SK-N-DZ (cell line): Measurements from ENCODE around the gene APOBEC3H. TPM values are rescaled to one million over a fixed set of nuclear protein-coding genes. Genes with fewer than 3 reads are reported as not detected.
"Not testable (repeated sequence)": the region's sequence is repeated elsewhere in the genome, so short reads cannot be mapped to it uniquely, and the experiment has no call there.

Source experiments
- DNase-seq: peaks from one replicate; pipeline ENCODE4 v3.0.0-alpha.2; 2015; ENCODE audit warnings: low spot score
- polyA plus RNA-seq, 2 experiments: library from polyadenylated mRNA; depleted of rRNA; stranded (reverse); fragments of >200 nt; gene quantifications; 2 replicates each; pipeline ENCODE4 v1.2.3, GENCODE V29; 2014

APOBEC3H gene
- polyA plus RNA-seq (2014; cell fraction: cytosol; rRNA removed): not detected in 2 replicates
- polyA plus RNA-seq (2014; cell fraction: nucleus; rRNA removed): not detected in 2 replicates

DNA sequence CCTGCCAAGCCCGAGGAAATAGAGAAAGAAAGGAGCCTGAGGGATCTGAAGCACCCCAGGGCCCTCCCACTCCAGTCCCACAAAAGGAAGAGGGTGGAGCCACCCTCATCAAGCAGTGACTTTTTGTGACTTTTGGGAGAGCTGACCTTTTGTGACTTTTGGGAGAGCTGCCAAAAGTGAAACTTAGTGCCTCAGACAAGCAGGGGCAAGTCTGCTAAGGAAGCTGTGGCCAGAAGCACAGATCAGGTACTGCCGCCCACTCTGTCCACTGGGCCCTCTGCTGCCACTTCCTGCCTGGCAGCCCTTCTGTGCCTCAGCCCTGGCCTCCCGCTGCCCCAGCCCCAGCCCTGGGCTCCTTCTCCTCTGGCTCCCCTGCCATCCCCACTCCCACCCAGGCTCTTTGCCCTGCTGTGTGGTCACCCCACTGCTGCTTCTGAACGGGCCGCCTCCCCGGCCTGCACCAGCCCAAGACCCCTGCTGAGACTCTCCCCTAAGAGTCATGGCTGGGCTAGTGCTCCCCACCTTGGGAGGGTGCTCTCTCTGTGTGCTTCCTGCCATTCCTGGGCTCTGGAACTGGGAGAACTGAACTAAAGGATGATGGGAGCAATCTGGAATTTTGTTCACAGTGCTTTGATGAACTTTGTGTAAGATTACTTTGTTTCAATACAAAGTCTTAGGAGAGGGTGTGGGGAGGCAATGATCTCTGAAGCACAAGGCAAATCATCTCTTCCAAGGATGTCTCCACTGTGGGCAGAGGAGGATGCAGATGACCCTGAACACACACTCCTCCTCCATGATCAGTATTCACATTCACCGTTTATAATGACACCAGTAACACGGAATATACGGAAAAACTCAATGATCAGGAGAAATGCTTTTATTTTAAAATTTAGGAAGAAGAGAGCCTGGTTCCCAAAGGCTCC lies at the start of gene APOBEC3H:
Gene APOBEC3H, plus strand, starts transcription at position 147 of the 923 bp plus-strand sequence. CDS start 3,035 bp downstream, outside the sequence.
- no peak for DNase-seq

DNA sequence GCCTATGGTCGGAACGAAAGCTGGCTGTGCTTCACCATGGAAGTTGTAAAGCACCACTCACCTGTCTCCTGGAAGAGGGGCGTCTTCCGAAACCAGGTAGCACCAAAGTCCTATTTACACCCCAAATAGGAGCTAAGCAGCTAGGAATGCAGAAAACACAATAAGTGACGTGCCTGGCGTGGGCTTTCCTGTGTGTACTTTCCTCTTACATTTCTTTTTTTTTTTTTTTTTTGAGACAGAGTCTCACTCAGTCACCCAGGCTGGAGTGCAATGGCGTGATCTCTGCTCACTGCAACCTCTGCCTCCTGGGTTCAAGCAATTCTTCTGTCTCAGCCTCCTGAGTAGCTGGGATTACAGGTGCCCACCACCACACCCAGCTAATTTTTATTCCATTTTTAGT lies 47.6 kb upstream of the APOBEC3H start:
- DNase-seq: not testable (repeated sequence)

DNA sequence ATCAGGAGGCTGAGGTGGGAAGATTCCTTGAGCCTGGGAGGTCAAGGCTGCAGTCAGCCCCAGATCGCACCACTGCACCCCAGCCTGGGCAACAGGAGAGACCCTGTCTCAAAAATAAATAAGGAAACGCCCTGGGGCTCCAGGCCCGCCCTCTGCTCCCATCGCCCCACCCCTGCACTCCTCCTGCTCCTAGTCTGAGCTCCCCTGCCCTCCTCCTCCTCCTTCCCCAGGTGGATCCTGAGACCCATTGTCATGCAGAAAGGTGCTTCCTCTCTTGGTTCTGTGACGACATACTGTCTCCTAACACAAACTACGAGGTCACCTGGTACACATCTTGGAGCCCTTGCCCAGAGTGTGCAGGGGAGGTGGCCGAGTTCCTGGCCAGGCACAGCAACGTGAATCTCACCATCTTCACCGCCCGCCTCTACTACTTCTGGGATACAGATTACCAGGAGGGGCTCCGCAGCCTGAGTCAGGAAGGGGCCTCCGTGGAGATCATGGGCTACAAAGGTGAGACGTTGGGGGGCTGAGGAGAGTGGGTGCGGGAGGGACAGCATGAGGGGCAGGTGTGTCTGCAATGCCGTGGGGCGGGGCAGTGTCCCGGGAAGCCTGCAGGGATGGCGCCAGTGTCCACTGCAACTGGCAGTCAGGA lies 45.1 kb upstream of the APOBEC3H start:
- not testable (repeated sequence) for DNase-seq

DNA sequence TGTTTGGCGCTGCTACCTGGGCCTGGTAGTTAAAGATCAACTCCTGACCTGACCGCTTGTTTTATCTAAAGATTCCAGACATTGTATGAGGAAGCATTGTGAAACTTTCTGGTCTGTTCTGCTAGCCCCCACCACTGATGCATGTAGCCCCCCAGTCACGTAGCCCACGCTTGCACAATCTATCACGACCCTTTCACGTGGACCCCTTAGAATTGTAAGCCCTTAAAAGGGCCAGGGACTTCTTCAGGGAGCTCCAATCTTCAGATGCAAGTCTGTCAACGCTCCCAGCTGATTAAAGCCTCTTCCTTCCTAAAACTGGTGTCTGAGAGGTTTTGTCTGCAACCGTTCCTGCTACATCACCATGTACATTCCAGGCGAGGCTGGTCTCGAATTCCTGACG lies 41.4 kb upstream of the APOBEC3H start:
- DNase-seq: no peak

DNA sequence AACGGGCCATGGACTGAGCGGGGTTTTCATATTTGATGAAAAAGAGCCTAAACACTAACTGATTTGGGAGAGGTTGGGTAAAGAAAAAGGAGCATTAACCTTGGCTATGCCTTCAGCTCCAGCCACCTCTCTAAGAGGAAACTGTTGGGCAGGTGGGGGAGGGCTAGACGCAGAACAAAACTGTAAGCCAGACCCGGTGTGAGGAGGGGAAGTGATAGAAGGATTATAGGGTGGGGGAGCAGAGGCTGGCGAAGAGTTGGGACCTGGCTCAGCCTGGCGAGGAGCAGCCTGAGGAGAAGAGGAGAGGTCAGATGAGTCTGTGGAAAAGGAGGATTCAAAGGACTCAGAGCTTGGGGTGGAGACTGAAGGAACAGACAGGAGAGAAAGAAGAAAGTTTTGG lies 35.8 kb upstream of the APOBEC3H start:
- not testable (repeated sequence) for DNase-seq

DNA sequence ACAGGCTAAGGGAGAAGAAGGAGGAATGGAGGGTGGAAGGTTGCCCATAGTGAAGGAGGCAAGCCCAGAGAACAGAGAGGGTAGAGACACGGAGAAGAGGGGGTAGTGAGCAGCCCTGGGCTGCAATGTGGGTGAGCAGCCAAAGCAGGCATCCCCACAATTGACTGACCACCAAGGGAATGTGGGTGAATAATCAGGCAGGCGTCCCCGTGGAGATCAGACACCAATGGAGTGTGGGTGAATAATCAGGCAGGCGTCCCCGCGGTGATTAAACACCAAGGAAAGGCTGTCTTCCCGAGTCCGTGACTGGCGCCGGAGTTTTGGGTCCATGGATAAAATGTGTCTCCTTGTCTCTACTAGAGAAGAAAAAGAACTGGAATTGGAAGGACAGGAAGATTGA lies 35.1 kb upstream of the APOBEC3H start:
- not testable (repeated sequence) for DNase-seq

DNA sequence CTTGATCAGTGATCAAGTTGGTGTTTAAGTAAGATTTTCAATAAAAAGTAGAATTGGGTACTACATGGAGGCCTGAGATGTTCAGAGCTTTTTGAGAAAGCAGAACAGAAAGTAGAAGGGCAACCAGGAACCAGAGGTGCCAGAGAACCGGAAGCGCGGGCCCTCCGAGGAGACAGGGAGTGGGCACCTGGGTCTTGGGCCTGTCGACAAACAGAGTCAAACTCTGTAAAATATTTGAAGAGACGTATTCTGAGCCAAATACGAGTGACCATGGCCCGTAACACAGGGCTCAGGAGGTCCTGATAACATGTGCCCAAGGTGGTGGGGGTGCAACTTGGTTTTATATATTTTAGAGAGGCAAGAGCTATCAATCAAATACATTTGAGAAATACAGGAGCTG lies 33.1 kb upstream of the APOBEC3H start:
- DNase-seq: not testable (repeated sequence)

DNA sequence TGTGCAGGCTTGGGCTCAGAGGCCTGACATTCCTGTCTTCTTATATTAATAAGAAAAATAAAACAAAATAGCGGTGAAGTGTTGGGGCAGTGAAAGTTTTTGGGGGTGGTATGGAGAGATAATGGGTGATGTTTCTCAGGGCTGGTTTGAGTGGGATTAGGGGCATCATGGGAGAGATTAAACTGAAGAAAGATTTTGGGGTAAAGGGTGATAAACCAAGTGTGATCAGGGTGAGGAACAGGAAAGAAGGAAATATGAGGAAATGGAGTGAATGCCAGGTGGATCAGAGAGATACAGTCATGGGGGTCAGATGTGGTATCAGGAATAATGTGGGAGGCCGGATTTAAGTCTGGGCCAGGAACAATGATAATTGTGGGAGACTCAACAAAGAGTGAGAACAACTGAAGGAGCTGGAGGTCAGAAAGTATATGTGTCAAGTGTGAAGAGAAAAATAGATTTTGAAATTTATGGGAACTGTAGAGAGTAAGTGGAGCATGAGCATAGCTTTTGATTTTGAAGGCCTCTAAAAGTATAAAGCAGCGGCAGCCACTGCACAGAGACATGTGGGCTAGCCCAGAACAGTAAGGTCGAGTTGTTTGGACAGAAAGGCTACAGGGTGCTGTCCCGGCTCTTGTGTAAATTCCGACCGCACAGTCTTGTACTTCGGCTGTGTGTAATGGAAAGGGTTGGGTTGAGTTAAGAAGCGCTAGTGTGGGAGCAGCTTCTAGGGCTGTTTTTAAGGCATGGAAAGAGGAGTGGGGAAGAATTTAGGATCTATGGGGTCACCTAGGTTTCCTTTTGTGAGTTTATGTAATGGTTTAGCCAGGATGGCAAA lies 30.4 kb upstream of the APOBEC3H start:
- DNase-seq: not testable (repeated sequence)

DNA sequence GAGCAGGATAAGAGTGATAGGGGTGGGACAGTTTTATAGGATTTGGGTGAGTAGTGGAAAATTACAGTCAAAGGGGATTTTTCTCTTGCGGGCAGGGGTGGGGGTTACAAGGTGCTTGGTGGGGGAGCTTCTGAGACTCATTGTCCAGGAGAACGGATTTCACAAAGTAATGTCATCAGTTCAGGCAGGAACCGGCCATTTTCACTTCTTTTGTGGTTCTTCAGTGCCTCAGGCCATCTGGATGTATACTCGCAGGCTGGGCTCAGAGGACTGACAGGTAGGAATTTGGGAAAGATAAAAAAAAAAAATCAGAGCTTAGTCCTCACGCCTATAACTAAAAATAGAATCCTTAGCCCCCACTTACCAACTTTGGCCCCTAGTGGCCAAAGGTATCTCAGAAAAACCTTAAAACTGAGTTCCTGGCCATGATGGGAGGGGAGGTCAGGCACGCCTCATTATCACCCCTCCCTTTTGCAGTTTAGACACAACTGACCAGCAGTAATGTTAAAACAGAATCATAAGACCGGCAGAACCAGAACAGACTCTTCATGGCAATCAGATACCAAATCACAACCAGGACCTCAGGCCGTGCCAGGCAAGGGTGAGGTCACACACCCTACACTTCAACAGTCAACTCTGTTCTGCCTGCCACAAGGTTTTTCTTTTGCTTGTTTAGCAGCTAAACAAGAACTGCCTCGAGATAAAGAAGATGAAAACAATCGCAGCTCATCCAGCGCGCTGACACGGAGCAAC lies 28.8 kb upstream of the APOBEC3H start:
- DNase-seq: no peak

DNA sequence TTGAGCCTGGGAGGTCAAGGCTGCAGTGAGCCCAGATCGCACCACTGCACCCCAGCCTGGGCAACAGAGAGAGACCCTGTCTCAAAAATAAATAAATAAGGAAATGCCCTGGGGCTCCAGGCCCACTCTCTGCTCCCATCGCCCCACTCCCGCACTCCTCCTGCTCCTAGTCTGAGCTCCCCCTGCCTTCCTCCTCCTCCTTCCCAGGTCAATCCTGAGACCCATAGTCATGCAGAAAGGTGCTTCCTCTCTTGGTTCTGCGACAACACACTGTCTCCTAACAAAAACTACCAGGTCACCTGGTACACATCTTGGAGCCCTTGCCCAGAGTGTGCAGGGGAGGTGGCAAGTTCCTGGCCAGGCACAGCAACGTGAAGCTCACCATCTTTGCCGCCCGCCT lies 26.9 kb upstream of the APOBEC3H start:
- no peak for DNase-seq

DNA sequence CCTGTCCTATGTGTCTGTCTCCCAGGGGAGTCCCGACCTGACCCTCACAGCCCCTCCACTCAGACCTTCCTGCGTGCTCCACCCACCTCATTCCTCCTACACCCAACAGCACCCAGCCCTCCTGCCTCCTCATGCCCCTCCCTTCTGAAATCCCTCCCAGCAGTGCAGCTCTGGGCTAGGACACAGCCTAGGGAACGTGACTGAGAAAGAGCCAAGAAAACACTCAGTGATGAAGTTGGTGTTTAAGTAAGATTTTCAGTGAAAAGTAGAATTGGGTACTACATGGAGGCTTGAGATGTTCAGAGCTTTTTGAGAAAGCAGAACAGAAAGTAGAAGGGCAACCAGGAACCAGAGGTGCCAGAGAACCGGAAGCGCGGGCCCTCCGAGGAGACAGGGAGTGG lies 24.5 kb upstream of the APOBEC3H start:
- DNase-seq: not testable (repeated sequence)

DNA sequence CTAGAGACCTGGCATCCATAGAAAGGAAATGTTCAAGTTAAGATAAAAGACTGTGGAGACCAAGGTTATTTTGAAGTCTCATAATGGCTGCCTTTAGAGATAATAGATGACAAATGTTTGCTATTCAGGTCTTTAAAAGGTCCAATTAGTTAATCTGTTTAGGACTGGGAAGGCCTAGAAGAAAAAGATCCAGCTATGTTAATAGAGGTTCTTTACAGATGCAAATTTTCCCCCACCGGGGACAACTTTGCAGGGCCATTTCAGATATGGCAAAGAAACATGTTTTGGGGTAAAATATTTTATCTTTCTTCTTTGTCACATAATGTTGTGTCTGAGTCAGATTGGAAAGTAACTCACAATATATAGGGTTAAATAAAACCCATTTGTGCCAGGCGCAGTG lies 23.1 kb upstream of the APOBEC3H start:
- DNase-seq: no peak

DNA sequence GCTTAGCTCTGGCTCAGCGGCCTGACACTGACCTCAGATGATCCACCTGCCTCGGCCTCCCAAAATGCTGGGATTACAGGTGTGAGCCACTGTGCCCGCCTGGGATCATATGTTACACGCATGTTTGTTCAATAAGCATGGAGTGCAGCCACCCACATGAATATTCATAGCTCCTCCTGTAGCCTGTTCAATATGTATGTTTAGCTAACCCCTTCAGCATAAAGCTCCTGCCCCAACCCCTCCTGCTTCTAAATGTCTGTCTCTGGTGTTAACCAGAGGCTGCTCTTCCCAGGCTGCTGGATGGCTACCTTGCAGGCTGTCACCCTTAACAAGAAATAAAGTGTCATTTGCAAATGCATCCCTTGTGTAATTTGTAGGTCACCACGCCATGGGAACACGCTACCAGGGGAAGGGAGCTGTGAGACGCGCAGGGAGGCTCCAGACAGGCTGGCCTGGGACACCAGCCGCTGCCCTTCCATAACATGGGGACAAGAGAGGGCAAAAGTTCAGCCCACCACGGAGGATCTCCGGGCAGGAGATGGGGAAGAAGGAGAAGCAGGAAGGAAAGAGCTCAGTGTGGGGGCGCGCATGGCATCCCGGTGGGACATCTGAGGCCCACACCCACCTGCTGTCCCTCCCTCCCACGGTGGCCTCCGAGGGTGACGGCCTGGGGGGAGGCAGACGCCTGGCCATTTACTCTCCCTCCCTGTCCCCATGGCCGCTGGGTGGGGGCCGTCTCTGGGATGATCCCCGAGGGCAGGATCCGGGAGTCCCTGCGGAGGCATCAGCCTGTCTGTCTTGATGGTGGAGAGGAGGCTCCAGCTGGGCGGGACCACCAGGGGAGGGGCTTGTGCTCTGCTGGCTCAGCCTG lies 20.7 kb upstream of the APOBEC3H start:
- not testable (repeated sequence) for DNase-seq

DNA sequence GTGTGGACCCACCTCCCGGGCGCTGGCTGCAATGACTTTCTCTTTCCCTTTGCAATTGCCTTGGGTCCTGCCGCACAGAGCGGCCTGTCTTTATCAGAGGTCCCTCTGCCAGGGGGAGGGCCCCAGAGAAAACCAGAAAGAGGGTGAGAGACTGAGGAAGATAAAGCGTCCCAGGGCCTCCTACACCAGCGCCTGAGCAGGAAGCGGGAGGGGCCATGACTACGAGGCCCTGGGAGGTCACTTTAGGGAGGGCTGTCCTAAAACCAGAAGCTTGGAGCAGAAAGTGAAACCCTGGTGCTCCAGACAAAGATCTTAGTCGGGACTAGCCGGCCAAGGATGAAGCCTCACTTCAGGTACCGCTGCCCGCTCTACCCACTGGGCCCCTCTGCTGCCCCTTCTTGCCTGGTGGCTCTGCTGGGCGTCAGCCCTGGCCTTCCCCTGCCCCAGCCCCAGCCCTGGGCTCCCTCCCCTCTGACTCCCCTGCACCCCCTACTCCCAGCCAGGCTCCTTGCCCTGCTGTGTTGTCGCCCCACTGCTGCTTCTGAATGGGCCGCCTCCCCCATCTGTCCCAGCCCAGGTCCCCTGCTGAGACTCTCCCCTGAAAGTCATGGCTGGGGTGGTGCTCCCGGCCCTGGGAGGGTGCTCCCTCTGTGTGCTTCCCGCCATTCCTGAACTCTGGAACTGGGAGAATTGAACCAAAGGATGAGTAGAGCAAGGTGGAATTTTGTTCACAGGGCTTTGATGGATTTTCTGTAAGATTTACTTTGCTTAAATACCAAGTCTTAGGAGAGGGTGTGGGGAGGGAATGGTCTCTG lies 19.8 kb upstream of the APOBEC3H start, which contains the start of gene APOBEC3G:
Gene APOBEC3G, plus strand, starts transcription at position 250 of the 815 bp plus-strand sequence. Its CDS starts 87 bp downstream, at position 337.
- DNase-seq: not testable (repeated sequence)

DNA sequence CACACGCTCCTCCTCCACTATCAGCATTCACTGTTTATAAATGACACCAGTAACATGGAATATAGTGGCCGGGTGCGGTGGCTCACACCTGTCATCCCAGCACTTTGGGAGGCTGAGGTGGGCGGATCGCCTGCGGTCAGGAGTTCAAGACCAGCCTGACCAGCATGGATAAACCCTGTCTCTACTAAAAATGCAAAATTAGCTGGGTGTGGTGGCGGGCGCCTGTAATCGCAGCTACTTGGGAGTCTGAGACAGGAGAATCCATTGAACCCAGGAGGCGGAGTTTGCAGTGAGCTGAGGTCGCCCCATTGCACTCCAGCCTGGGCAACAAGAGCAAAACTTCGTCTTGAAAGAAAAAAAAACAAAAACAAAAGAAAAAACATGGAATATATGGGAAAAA lies 19.1 kb upstream of the APOBEC3H start:
- DNase-seq: not testable (repeated sequence)

DNA sequence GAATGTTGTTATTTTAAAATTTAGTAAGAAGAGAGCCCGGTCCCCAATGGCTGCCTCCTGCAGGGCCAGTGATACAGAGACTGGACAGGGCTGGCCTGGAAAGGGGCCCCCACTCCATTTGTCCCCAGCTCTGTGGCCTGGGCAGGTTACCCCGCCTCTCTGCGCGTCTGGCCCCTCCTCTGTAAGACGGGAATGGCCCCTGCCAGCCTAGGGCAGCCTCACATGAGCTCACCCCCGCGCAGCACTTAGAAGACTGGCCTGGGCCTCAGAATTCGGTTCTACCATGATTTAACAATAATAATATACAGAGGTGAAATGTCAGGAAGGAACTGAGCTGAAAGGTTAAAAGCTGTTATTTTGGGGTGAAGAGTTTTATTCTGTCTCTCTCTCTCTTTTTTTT lies 18.7 kb upstream of the APOBEC3H start:
- DNase-seq: no peak

DNA sequence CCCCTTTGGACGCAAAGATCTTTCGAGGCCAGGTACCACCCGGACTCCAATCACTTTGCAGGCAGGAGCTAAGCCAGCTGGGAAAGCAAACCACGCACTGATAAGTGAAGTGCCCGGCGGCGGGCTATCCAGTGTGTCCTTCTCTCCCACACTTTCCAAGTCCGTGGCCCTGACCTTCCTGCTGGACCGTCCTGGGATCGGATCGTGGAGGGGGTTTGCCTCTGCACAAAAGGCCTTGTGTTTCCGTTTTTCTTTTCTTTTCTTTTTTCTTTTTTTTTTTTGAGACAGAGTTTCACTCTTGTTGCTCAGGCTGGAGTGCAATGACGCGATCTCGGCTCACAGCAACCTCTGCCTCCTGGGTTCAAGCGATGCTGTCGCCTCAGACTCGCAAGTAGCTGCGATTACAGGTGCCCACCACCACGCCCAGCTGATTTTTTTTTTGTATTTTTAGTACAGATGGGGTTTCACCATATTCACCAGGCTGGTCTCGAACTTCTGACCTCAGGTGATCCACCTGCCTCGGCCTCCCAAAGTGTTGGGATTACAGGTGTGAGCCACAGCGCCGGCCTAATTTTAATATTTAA lies 17.9 kb upstream of the APOBEC3H start:
- DNase-seq: not testable (repeated sequence)

DNA sequence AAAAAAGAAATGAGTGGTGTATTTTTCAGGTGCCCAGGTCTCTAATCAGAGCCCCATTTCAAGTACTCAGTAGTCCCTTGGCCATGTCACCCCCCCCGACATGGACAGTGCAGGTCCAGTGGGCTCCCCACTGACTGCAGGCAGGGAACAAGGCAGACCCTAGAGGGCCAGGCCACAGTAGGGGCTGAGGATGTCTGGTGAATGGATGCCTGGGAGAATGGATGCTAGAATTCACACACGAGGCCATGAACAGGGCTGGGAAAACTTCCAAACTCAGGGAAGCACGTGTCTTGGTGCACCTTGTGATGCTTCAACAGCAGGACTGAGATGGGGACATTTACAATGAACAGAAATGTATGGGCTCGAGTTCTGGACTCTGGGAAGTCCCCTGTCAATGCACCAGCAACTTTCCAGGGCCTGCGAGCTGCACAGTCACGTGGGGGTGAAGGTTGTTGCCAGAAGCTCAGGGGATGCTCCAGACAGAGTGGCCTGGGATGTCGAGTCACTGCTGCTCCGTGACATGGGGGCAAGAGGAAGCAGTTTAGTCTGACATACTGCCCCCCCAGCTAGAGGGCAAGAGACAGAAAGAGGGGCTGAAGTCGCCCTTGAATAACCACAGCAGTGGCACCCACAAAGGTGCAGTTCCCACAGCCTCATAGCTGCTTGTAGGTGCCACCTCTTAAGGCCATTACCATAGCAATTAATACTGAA lies 16.8 kb upstream of the APOBEC3H start:
- no peak for DNase-seq
